HG02571 (cell line): ENCODE data around the gene SRGAP2C.
"Not testable (repeated sequence)": the region's sequence is repeated elsewhere in the genome, so short reads cannot be mapped to it uniquely, and the experiment has no call there.

Experiments used
- ATAC-seq: cut with Tn5 transposase; IDR thresholded peaks from one replicate; pipeline ENCODE4 v1.9.1; 2021; ENCODE audit warnings: mild to moderate bottlenecking, moderate library complexity; ENCODE audit not compliant: unreplicated experiment

Gene SRGAP2C

GRCh38 chr1:121324726-121325125 is 140.0 kb downstream of the SRGAP2C start:
- ATAC-seq, result not testable (repeated sequence)

- ATAC-seq, result not testable (repeated sequence)
These were observed 147.4 kb downstream of the SRGAP2C start for GRCh38 chr1:121332141-121332540.

- not testable (repeated sequence) for ATAC-seq
These were observed 148.1 kb downstream of the SRGAP2C start for GRCh38 chr1:121332599-121333562.

GRCh38 chr1:121337958-121338357 is 153.2 kb downstream of the SRGAP2C start:
- peak; percentile 61 for ATAC-seq

GRCh38 chr1:121339611-121340010 is 154.8 kb downstream of the SRGAP2C start:
- ATAC-seq, result peak; percentile 68

GRCh38 chr1:121343311-121343906 is 158.6 kb downstream of the SRGAP2C start:
- ATAC-seq, result not testable (repeated sequence)

- not testable (repeated sequence) for ATAC-seq
These were observed 159.6 kb downstream of the SRGAP2C start for GRCh38 chr1:121344355-121344754.

- ATAC-seq, result not testable (repeated sequence)
These were observed 161.9 kb downstream of the SRGAP2C start for GRCh38 chr1:121346654-121347053.

- ATAC-seq, result not testable (repeated sequence)
These were observed 162.7 kb downstream of the SRGAP2C start for GRCh38 chr1:121347476-121347875.

GRCh38 chr1:121348115-121348514 is 163.3 kb downstream of the SRGAP2C start:
- not testable (repeated sequence) for ATAC-seq

GRCh38 chr1:121349332-121349967 is 164.7 kb downstream of the SRGAP2C start:
- ATAC-seq, result not testable (repeated sequence)

- ATAC-seq, result not testable (repeated sequence)
These were observed 171.1 kb downstream of the SRGAP2C start for GRCh38 chr1:121355711-121356420.

GRCh38 chr1:121356819-121357218 is 172.0 kb downstream of the SRGAP2C start:
- ATAC-seq, result not testable (repeated sequence)

GRCh38 chr1:121360531-121360930 is 175.8 kb downstream of the SRGAP2C start:
- not testable (repeated sequence) for ATAC-seq

- not testable (repeated sequence) for ATAC-seq
These were observed 176.9 kb downstream of the SRGAP2C start for GRCh38 chr1:121361451-121362233.

GRCh38 chr1:121362234-121362883 is 177.6 kb downstream of the SRGAP2C start:
- not testable (repeated sequence) for ATAC-seq

- ATAC-seq, result not testable (repeated sequence)
These were observed 180.5 kb downstream of the SRGAP2C start for GRCh38 chr1:121365316-121365715.

GRCh38 chr1:121365723-121366122 is 180.9 kb downstream of the SRGAP2C start:
- ATAC-seq, result not testable (repeated sequence)

GRCh38 chr1:121366171-121366570 is 181.4 kb downstream of the SRGAP2C start:
- ATAC-seq, result not testable (repeated sequence)
